HepG2 (cell line): ENCODE measurements around the gene NOL4L. TPM values are rescaled to one million over a fixed set of nuclear protein-coding genes. Genes with fewer than 3 reads are reported as not detected.

Experiments used
- ATAC-seq: fragments of 200-7000 bp; cut with Tn5 transposase; 3 replicates; pipeline ENCODE4 v1.9.1; 2020; ENCODE audit warnings: mild to moderate bottlenecking, moderate library complexity
- BruUV-seq: library from RNA; stranded (reverse); fragments of 400-500 nt; replicated peaks from 2 replicates; lab custom pipeline; 2021; lab: Mats Ljungman, UMichigan
- CTCF ChIA-PET: fragments of 300-600 bp; formaldehyde crosslinking; extraction: SDS; loops from one replicate; lab custom pipeline; 2021; ENCODE audit warnings: low total read pairs, inconsistent platforms, low intra/inter-chr PET ratio; lab: Yijun Ruan, JAX
- POLR2A ChIA-PET: fragments of 350-600 bp; sonication (Branson Sonifier 250); formaldehyde crosslinking; loops from one replicate; lab custom pipeline; 2020; ENCODE audit warnings: antibody characterized with exemption, inconsistent platforms; lab: Yijun Ruan, JAX
- DNase-seq: peaks from one replicate; pipeline ENCODE4 v3.0.0-alpha.2; 2015; ENCODE audit warnings: low spot score
- FAIRE-seq: peaks from 3 replicates; lab custom pipeline; 2011; peaks lifted over from hg19 to GRCh38; lab: Jason Lieb, UNC
- H2AFZ ChIP-seq: one replicate; pipeline ENCODE4 v1.6.1; 2011; ENCODE audit warnings: low read length, inconsistent platforms
- H3K27ac ChIP-seq: fragments of 300-600 bp; 3 replicates; pipeline ENCODE4 v1.8.0; 2011; ENCODE audit warnings: mixed run types, mild to moderate bottlenecking, mixed read lengths, low read length, inconsistent platforms; ENCODE audit not compliant: insufficient read depth; ENCODE audit errors: extremely low read length
- H3K27me3 ChIP-seq, 2 experiments: fragments of 200-600 bp in 1 of 2; 2 replicates in 1 of 2; 3 replicates in 1 of 2; pipeline versions ENCODE4 v1.6.0 to v1.8.0; 2011; ENCODE audit warnings: low read length in 2 of 2, mild to moderate bottlenecking in 2 of 2, moderate library complexity in 2 of 2, inconsistent platforms in 1 of 2; ENCODE audit not compliant: insufficient read depth in 2 of 2, control insufficient read depth in 1 of 2
- H3K36me3 ChIP-seq, 2 experiments: fragments of 200-600 bp in 1 of 2; replicated peaks in 1 of 2; 2 replicates in 1 of 2; 3 replicates in 1 of 2; pipeline versions ENCODE4 v1.5.1 to v1.8.0; 2011; ENCODE audit warnings: low read length in 2 of 2, inconsistent platforms in 1 of 2; ENCODE audit not compliant: insufficient read depth in 2 of 2, control insufficient read depth in 1 of 2
- H3K4me1 ChIP-seq: 2 replicates; pipeline ENCODE4 v1.5.1; 2012; ENCODE audit warnings: low read length, inconsistent platforms; ENCODE audit not compliant: insufficient read depth
- H3K4me2 ChIP-seq: 2 replicates; pipeline ENCODE4 v1.6.0; 2011; ENCODE audit warnings: low read depth, low read length, inconsistent platforms
- H3K4me3 ChIP-seq, 3 experiments: fragments of 200-600 bp in 1 of 3; sonication (generic), shearing (Covaris generic) in 1 of 3; replicated peaks in 1 of 3; 2 replicates each; pipeline ENCODE4 v1.5.1; 2011 to 2016; ENCODE audit warnings: low read length in 3 of 3, inconsistent platforms in 2 of 3, low read depth in 2 of 3, mild to moderate bottlenecking in 2 of 3, control low read depth in 1 of 3, mixed read lengths in 1 of 3; ENCODE audit not compliant: insufficient read depth in 1 of 3
- H3K79me2 ChIP-seq: one replicate; pipeline ENCODE4 v1.6.1; 2011; ENCODE audit warnings: low read length, inconsistent platforms; ENCODE audit not compliant: insufficient read depth
- H3K9ac ChIP-seq: 2 replicates; pipeline ENCODE4 v1.6.0; 2011; ENCODE audit warnings: mild to moderate bottlenecking, low read depth, low read length, inconsistent platforms; ENCODE audit not compliant: insufficient read depth
- H3K9me3 ChIP-seq: 2 replicates; pipeline ENCODE4 v1.5.1; 2012; ENCODE audit warnings: mild to moderate bottlenecking, low read length
- H4K20me1 ChIP-seq: 2 replicates; pipeline ENCODE4 v1.6.0; 2011; ENCODE audit warnings: inconsistent platforms, mild to moderate bottlenecking, low read length, moderate library complexity; ENCODE audit not compliant: insufficient read depth
- FOXO1 ChIP-seq: sonication (generic); formaldehyde crosslinking; IDR thresholded peaks from 2 replicates; pipeline ENCODE4 v1.4.0; 2020; ENCODE audit warnings: missing genetic modification reagents
- GATAD2A ChIP-seq: IDR thresholded peaks from 2 replicates; pipeline ENCODE4 v1.6.1; 2016
- MLXIP ChIP-seq: sonication (generic); formaldehyde crosslinking; IDR thresholded peaks from 2 replicates; pipeline ENCODE4 v1.9.0; 2021; ENCODE audit warnings: missing genetic modification reagents, borderline replicate concordance
- SMYD3 ChIP-seq: sonication (generic); formaldehyde crosslinking; IDR thresholded peaks from 2 replicates; pipeline ENCODE4 v1.8.1; 2023; ENCODE audit warnings: mild to moderate bottlenecking, missing genetic modification reagents
- SNRNP70 ChIP-seq: fragments of 200-400 bp; formaldehyde crosslinking; IDR thresholded peaks from 2 replicates; pipeline ENCODE4 v1.6.1; 2017; ENCODE audit warnings: mild to moderate bottlenecking, low read depth, low read length, moderate library complexity
- TRIM22 ChIP-seq: fragments of 450-650 bp; IDR thresholded peaks from 2 replicates; pipeline ENCODE4 v1.6.1; 2017
- U2AF1 ChIP-seq: fragments of 200-400 bp; formaldehyde crosslinking; optimal IDR thresholded peaks from 2 replicates; pipeline ENCODE3; 2017; ENCODE audit warnings: mild to moderate bottlenecking, low read depth, low read length
- XBP1 ChIP-seq: sonication (generic); formaldehyde crosslinking; IDR thresholded peaks from 2 replicates; pipeline ENCODE4 v1.5.0; 2020; ENCODE audit warnings: missing genetic modification reagents
- ZNF264 ChIP-seq: sonication (generic); formaldehyde crosslinking; IDR thresholded peaks from 2 replicates; pipeline ENCODE4 v1.4.0; 2020; ENCODE audit warnings: missing genetic modification reagents
- WGBS: methylation state at CpG from one replicate; pipeline ENCODE4 v1.1.6; 2017; ENCODE audit warnings: low lambda C conversion rate; 5-methylcytosine and 5-hydroxymethylcytosine counted together
- in situ Hi-C: cut with HindIII; loops from 2 replicates; pipeline ENCODE4 v1.10.0; 2017; ENCODE audit warnings: low pct_unique_long_range_greater_than_20kb; ENCODE audit not compliant: extremely low pct_ligation_motif_present
- intact Hi-C: fragments of 100-400 bp; cut with micrococcal nuclease; formaldehyde crosslinking; loops from one replicate; pipeline ENCODE4 v1.10.0; 2022; ENCODE audit not compliant: unreplicated experiment
- polyA plus RNA-seq, 8 experiments: library from polyadenylated mRNA; depleted of rRNA in 3 of 8; stranded (reverse) in 7 of 8; unstranded in 1 of 8; fragments of >200 nt; fragmentation: Illumina TruSeq in 4 of 8; extraction: Trizol in 4 of 8; gene quantifications; 2 replicates each; pipeline versions ENCODE4 v1.2.1 to v1.2.3, GENCODE V29; 2011 to 2016; ENCODE audit warnings: low read depth in 4 of 8, missing spikeins in 1 of 8, mixed read lengths in 1 of 8; ENCODE audit not compliant: insufficient read depth in 1 of 8
- total RNA-seq, 5 experiments: library from RNA; depleted of rRNA; stranded (reverse); fragments of >200 nt; fragmentation: Illumina TruSeq; extraction: Trizol; gene quantifications; 2 replicates each; pipeline ENCODE4 v1.2.3, GENCODE V29; 2016; ENCODE audit warnings: low read depth in 1 of 5
- TF ChIP-seq, protein P1 (sequence below): IDR thresholded peaks from 2 replicates; pipeline ENCODE4 v1.6.1; 2016; ENCODE audit warnings: mild to moderate bottlenecking
- TF ChIP-seq, protein P2 (sequence below): sonication (generic); formaldehyde crosslinking; IDR thresholded peaks from 2 replicates; pipeline ENCODE4 v1.8.0; 2022; ENCODE audit warnings: mild to moderate bottlenecking, missing genetic modification reagents; ENCODE audit not compliant: insufficient replicate concordance
- TF ChIP-seq, protein P3 (sequence below): IDR thresholded peaks from 2 replicates; pipeline ENCODE4 v1.6.1; 2016; ENCODE audit warnings: mild to moderate bottlenecking, missing biosample characterization, missing genetic modification reagents

The NOL4L gene
- total and polyA plus RNA-seq, 2 of the 13 experiments (the other 11 are each of a cell fraction or from before 2014, with no cell fraction given), result 16.6 to 35.4 TPM

- Histone ChIP-seq H3K36me3 (no peaks in the 10 kb centered on the region), H4K20me1 (no peaks in the 10 kb centered on the region), H3K9me3 (no peaks in the 10 kb centered on the region), H3K27ac (no peak overlapping the region), H3K4me2 (no peak overlapping the region), H3K27me3 (0 out of 5 replicates have a peak, but pooled peaks cover 0 to 2% of the 10 kb centered on the region in 2 experiments), H3K4me1 (peaks cover 68% of the 10 kb centered on the region), H3K79me2 (no peaks in the 10 kb centered on the region), H3K9ac (no peak overlapping the region), H3K4me3 (no peak overlapping the region), H2AFZ (no peak overlapping the region)
- BruUV-seq, result no TSS peak
- ChIA-PET POLR2A (interaction anchor here (1.5 to 1.9 kb wide), 2 partner anchors 9 kb away, joined by 7 to 8 read pairs; no protein-coding TSS in a partner anchor), CTCF (no interaction called here)
- 84% methylated on average over 7 of the region's 7 CpGs for WGBS
- in situ Hi-C loops (no loop called here), intact Hi-C loops (no loop called here)
- TF ChIP-seq GATAD2A, result no peak
- TF ChIP-seq, protein P1, sequence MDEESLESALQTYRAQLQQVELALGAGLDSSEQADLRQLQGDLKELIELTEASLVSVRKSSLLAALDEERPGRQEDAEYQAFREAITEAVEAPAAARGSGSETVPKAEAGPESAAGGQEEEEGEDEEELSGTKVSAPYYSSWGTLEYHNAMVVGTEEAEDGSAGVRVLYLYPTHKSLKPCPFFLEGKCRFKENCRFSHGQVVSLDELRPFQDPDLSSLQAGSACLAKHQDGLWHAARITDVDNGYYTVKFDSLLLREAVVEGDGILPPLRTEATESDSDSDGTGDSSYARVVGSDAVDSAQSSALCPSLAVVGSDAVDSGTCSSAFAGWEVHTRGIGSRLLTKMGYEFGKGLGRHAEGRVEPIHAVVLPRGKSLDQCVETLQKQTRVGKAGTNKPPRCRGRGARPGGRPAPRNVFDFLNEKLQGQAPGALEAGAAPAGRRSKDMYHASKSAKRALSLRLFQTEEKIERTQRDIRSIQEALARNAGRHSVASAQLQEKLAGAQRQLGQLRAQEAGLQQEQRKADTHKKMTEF (CRISPR knock-in tag), result no peak
- TF ChIP-seq ZNF264 (CRISPR knock-in tag), result no peak
- no peak for TF ChIP-seq MLXIP
- no peak for TF ChIP-seq SNRNP70
- TF ChIP-seq FOXO1 (CRISPR knock-in tag), result no peak
- TF ChIP-seq, protein P2, sequence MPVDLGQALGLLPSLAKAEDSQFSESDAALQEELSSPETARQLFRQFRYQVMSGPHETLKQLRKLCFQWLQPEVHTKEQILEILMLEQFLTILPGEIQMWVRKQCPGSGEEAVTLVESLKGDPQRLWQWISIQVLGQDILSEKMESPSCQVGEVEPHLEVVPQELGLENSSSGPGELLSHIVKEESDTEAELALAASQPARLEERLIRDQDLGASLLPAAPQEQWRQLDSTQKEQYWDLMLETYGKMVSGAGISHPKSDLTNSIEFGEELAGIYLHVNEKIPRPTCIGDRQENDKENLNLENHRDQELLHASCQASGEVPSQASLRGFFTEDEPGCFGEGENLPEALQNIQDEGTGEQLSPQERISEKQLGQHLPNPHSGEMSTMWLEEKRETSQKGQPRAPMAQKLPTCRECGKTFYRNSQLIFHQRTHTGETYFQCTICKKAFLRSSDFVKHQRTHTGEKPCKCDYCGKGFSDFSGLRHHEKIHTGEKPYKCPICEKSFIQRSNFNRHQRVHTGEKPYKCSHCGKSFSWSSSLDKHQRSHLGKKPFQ (CRISPR knock-in tag), result no peak
- TF ChIP-seq, protein P3, sequence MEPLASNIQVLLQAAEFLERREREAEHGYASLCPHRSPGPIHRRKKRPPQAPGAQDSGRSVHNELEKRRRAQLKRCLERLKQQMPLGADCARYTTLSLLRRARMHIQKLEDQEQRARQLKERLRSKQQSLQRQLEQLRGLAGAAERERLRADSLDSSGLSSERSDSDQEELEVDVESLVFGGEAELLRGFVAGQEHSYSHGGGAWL, result no peak
- TF ChIP-seq TRIM22, result no peak
- TF ChIP-seq XBP1 (CRISPR knock-in tag), result no peak
- no peak for TF ChIP-seq U2AF1
- no peak for TF ChIP-seq SMYD3 (CRISPR knock-in tag)
- no peak for FAIRE-seq
- DNase-seq, result no peak
- no peak for ATAC-seq
Measured at GRCh38 chr20:32532246-32532645, 52.9 kb downstream of the NOL4L start.
